Smooth muscle cell (in vitro differentiated cells): Measurements from ENCODE around the gene RARG. TPM values are rescaled to one million over a fixed set of nuclear protein-coding genes. Genes with fewer than 3 reads are reported as not detected.

ENCODE experiments used
- DNase-seq: peaks from one replicate; lab custom pipeline; 2025; ENCODE audit not compliant: unreplicated experiment; lab: John Stamatoyannopoulos, UW
- H2AFZ ChIP-seq: fragments of 200-600 bp; sonication (generic); 2 replicates; pipeline ENCODE4 v1.6.0; 2016; ENCODE audit warnings: antibody characterized with exemption, low read depth, mild to moderate bottlenecking
- H3F3A ChIP-seq: fragments of 200-600 bp; sonication (generic); 2 replicates; pipeline ENCODE4 v1.6.0; 2017; ENCODE audit warnings: antibody characterized with exemption, low read depth
- H3K27ac ChIP-seq: fragments of 200-600 bp; sonication (generic); 2 replicates; pipeline ENCODE4 v1.5.1; 2016; ENCODE audit warnings: low read depth, mild to moderate bottlenecking
- H3K27me3 ChIP-seq: fragments of 200-600 bp; sonication (generic); 2 replicates; pipeline ENCODE4 v1.6.1; 2016; ENCODE audit warnings: low read depth, mild to moderate bottlenecking
- H3K36me3 ChIP-seq: fragments of 200-600 bp; sonication (generic); 2 replicates; pipeline ENCODE4 v1.5.1; 2016; ENCODE audit warnings: low read depth
- H3K4me1 ChIP-seq: fragments of 200-600 bp; sonication (generic); 2 replicates; pipeline ENCODE4 v1.5.1; 2016; ENCODE audit warnings: low read depth
- H3K4me2 ChIP-seq: fragments of 200-600 bp; sonication (generic); 2 replicates; pipeline ENCODE4 v1.6.0; 2016; ENCODE audit warnings: mild to moderate bottlenecking
- H3K4me3 ChIP-seq: fragments of 200-600 bp; sonication (generic); 2 replicates; pipeline ENCODE4 v1.5.1; 2016; ENCODE audit warnings: mild to moderate bottlenecking
- H3K79me2 ChIP-seq: fragments of 200-600 bp; sonication (generic); 2 replicates; pipeline ENCODE4 v1.6.0; 2016; ENCODE audit warnings: low read depth, mild to moderate bottlenecking
- H3K9ac ChIP-seq: fragments of 200-600 bp; sonication (generic); 2 replicates; pipeline ENCODE4 v1.6.0; 2016; ENCODE audit warnings: low read depth
- H3K9me3 ChIP-seq: fragments of 200-600 bp; sonication (generic); replicated peaks from 2 replicates; pipeline ENCODE4 v1.5.1; 2016; ENCODE audit warnings: low read depth
- H4K20me1 ChIP-seq: fragments of 200-600 bp; sonication (generic); 2 replicates; pipeline ENCODE4 v1.6.0; 2016; ENCODE audit warnings: low read depth
- WGBS: methylation state at CpG from one replicate; pipeline ENCODE4 v1.1.7; 2016; ENCODE audit warnings: low lambda C conversion rate; 5-methylcytosine and 5-hydroxymethylcytosine counted together
- polyA plus RNA-seq: library from polyadenylated mRNA; unstranded; fragments of >200 nt; fragmentation: Nextera tagmentation; extraction: Ambion mirVana; gene quantifications from 2 replicates; pipeline ENCODE4 v1.2.1, GENCODE V29; 2016
- total RNA-seq: library from RNA; depleted of rRNA; stranded (reverse); fragments of >200 nt; gene quantifications from 2 replicates; pipeline ENCODE4 v1.2.3, GENCODE V29; 2014
- TF ChIP-seq, protein P1 (sequence below): fragments of 200-600 bp; sonication (generic); IDR thresholded peaks from 2 replicates; pipeline ENCODE4 v1.5.1; 2017; ENCODE audit warnings: borderline replicate concordance, mild to moderate bottlenecking, antibody characterized with exemption; ENCODE audit not compliant: insufficient read depth, poor library complexity, severe bottlenecking

Gene RARG
- total and polyA plus RNA-seq, 2 experiments from 2014 or later: 21.8 to 32.9 TPM

DNA sequence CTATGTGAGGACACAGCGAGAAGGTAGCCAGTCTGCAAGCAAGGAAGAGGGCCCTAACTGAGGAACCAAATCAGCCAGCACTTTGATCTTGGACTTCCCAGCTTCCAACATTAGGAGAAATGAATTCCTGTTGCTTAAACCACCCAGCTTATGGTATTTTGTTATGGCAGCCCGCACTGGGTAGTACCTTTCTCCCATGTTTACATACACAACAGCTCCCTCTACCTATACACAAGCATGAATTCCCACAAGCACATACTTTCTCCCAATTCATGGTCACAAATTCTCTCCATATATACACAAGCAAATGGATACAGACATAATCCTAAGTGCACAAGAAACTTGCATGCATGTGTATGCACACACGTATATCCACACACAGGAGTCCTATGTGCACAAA is 32.3 kb downstream of the RARG start:
- Histone ChIP-seq H3K79me2 (no peaks in the 10 kb centered on the region), H3K27ac (no peak overlapping the region), H3K36me3 (no peaks in the 10 kb centered on the region), H3K4me2 (no peak overlapping the region), H3K9me3 (no peaks in the 10 kb centered on the region), H3F3A (peaks cover 11% of the 10 kb centered on the region), H3K4me3 (no peak overlapping the region), H3K27me3 (peaks cover 12% of the 10 kb centered on the region), H2AFZ (no peak overlapping the region), H3K9ac (no peak overlapping the region), H3K4me1 (no peaks in the 10 kb centered on the region), H4K20me1 (no peaks in the 10 kb centered on the region)
- TF ChIP-seq, protein P1, sequence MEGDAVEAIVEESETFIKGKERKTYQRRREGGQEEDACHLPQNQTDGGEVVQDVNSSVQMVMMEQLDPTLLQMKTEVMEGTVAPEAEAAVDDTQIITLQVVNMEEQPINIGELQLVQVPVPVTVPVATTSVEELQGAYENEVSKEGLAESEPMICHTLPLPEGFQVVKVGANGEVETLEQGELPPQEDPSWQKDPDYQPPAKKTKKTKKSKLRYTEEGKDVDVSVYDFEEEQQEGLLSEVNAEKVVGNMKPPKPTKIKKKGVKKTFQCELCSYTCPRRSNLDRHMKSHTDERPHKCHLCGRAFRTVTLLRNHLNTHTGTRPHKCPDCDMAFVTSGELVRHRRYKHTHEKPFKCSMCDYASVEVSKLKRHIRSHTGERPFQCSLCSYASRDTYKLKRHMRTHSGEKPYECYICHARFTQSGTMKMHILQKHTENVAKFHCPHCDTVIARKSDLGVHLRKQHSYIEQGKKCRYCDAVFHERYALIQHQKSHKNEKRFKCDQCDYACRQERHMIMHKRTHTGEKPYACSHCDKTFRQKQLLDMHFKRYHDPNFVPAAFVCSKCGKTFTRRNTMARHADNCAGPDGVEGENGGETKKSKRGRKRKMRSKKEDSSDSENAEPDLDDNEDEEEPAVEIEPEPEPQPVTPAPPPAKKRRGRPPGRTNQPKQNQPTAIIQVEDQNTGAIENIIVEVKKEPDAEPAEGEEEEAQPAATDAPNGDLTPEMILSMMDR: no peak
- WGBS: 97% methylated on average over 3 of the region's 3 CpGs
- no peak for DNase-seq

GRCh38 chr12:53198486-53199110 is 33.4 kb downstream of the RARG start:
- no peak overlapping the region for H3K4me3 ChIP-seq
- H4K20me1 ChIP-seq: no peaks in the 10 kb centered on the region
- H3K27ac ChIP-seq: no peak overlapping the region
- H3K9me3 ChIP-seq: no peaks in the 10 kb centered on the region
- H3K36me3 ChIP-seq: no peaks in the 10 kb centered on the region
- peaks cover 13% of the 10 kb centered on the region for H3K27me3 ChIP-seq
- H3F3A ChIP-seq: peaks cover 11% of the 10 kb centered on the region
- no peak overlapping the region for H3K9ac ChIP-seq
- H2AFZ ChIP-seq: no peak overlapping the region
- WGBS: 98% methylated on average over 5 of the region's 5 CpGs
- H3K4me2 ChIP-seq: no peak overlapping the region
- H3K4me1 ChIP-seq: no peaks in the 10 kb centered on the region
- DNase-seq: no peak
- TF ChIP-seq, protein P1: no peak
- H3K79me2 ChIP-seq: no peaks in the 10 kb centered on the region

GRCh38 chr12:53197011-53197640 is 34.9 kb downstream of the RARG start:
- Histone ChIP-seq H3K9me3 (no peaks in the 10 kb centered on the region), H4K20me1 (no peaks in the 10 kb centered on the region), H3K36me3 (no peaks in the 10 kb centered on the region), H3K4me2 (peak overlapping the region; percentile 82), H2AFZ (no peak overlapping the region), H3K79me2 (no peaks in the 10 kb centered on the region), H3F3A (peaks cover 11% of the 10 kb centered on the region), H3K4me1 (no peaks in the 10 kb centered on the region), H3K9ac (no peak overlapping the region), H3K4me3 (peak overlapping the region; percentile 28), H3K27me3 (peaks cover 13% of the 10 kb centered on the region), H3K27ac (no peak overlapping the region)
- no peak for DNase-seq
- TF ChIP-seq, protein P1: no peak
- 82% methylated on average over 19 of the region's 19 CpGs for WGBS
